ENCODE measurements around the gene ST3GAL5. TPM values are rescaled to one million over a fixed set of nuclear protein-coding genes. Genes with fewer than 3 reads are reported as not detected.

The ST3GAL5 gene
- total RNA-seq, 1 donor from 2014 or later = 20.0 TPM

- Histone ChIP-seq H3K4me2 (ENCODE audit: low read length) (no peak overlapping the region), H3K4me1 (ENCODE audit: insufficient read depth, low read length) (peaks cover 30% of the 10 kb centered on the region), H3K9ac (ENCODE audit: low read length) (no peak overlapping the region), H3K4me3 (ENCODE audit: insufficient read depth, low read depth, low read length) (no peak overlapping the region), H3K36me3 (ENCODE audit: insufficient read depth, low read length) (no peaks in the 10 kb centered on the region), H3K79me2 (ENCODE audit: insufficient read depth, low read length) (no peaks in the 10 kb centered on the region), H3K9me3 (ENCODE audit: insufficient read depth, low read depth, low read length) (no peaks in the 10 kb centered on the region), H3K27me3 (ENCODE audit: insufficient read depth, low read length) (peaks cover 7% of the 10 kb centered on the region), H3K27ac (ENCODE audit: low read depth, low read length) (no peak overlapping the region), H4K20me1 (ENCODE audit: insufficient read depth, low read length) (peaks cover 14% of the 10 kb centered on the region), H2AFZ (ENCODE audit: low read depth, low read length) (no peak overlapping the region)
- Mint-ChIP-seq H3K4me1 (ENCODE audit: low read depth, unreplicated experiment) (peaks cover 32% of the 10 kb centered on the region), H3K9me3 (ENCODE audit: unreplicated experiment) (no peaks in the 10 kb centered on the region), H3K4me3 (ENCODE audit: unreplicated experiment) (no peak overlapping the region), H3K36me3 (ENCODE audit: low read depth, unreplicated experiment) (peaks cover 4% of the 10 kb centered on the region), H3K27ac (ENCODE audit: unreplicated experiment) (no peak overlapping the region), H3K27me3 (ENCODE audit: low read depth, unreplicated experiment) (peaks cover 44% of the 10 kb centered on the region)
- FAIRE-seq = no peak
- DNase-seq (ENCODE audit: low read depth) = no peak
- TF ChIP-seq CTCF (IDR thresholded peaks at IDR 0.05; ENCODE audit: insufficient read depth, low read depth, low read length) = no peak
- no peak for TF ChIP-seq EZH2 (IDR thresholded peaks at IDR 0.05; ENCODE audit: insufficient read depth, low read length)
These were observed 98.8 kb downstream of the ST3GAL5 start for GRCh38 chr2:85790032-85790431.

- FAIRE-seq = no peak
- Histone ChIP-seq H4K20me1 (ENCODE audit: insufficient read depth, low read length) (peaks cover 14% of the 10 kb centered on the region), H3K9me3 (ENCODE audit: insufficient read depth, low read depth, low read length) (no peaks in the 10 kb centered on the region), H3K4me3 (ENCODE audit: insufficient read depth, low read depth, low read length) (no peak overlapping the region), H2AFZ (ENCODE audit: low read depth, low read length) (no peak overlapping the region), H3K27me3 (ENCODE audit: insufficient read depth, low read length) (peaks cover 7% of the 10 kb centered on the region), H3K79me2 (ENCODE audit: insufficient read depth, low read length) (no peaks in the 10 kb centered on the region), H3K4me2 (ENCODE audit: low read length) (no peak overlapping the region), H3K27ac (ENCODE audit: low read depth, low read length) (no peak overlapping the region), H3K4me1 (ENCODE audit: insufficient read depth, low read length) (peaks cover 35% of the 10 kb centered on the region), H3K9ac (ENCODE audit: low read length) (no peak overlapping the region), H3K36me3 (ENCODE audit: insufficient read depth, low read length) (no peaks in the 10 kb centered on the region)
- TF ChIP-seq CTCF (IDR thresholded peaks at IDR 0.05; ENCODE audit: insufficient read depth, low read depth, low read length) (no peak), EZH2 (IDR thresholded peaks at IDR 0.05; ENCODE audit: insufficient read depth, low read length) (no peak)
- no peaks in the 10 kb centered on the region for H3K9me3 Mint-ChIP-seq (ENCODE audit: unreplicated experiment)
- H3K4me1 Mint-ChIP-seq (ENCODE audit: low read depth, unreplicated experiment) = peaks cover 30% of the 10 kb centered on the region
- peaks cover 44% of the 10 kb centered on the region for H3K27me3 Mint-ChIP-seq (ENCODE audit: low read depth, unreplicated experiment)
- H3K4me3 Mint-ChIP-seq (ENCODE audit: unreplicated experiment) = no peak overlapping the region
- no peak for DNase-seq (ENCODE audit: low read depth)
- H3K36me3 Mint-ChIP-seq (ENCODE audit: low read depth, unreplicated experiment) = peaks cover 4% of the 10 kb centered on the region
- H3K27ac Mint-ChIP-seq (ENCODE audit: unreplicated experiment) = no peak overlapping the region
These were observed 99.5 kb downstream of the ST3GAL5 start for GRCh38 chr2:85789271-85789670.

GRCh38 chr2:85788603-85789002 is 100.2 kb downstream of the ST3GAL5 start:
- Mint-ChIP-seq H3K4me1 (ENCODE audit: low read depth, unreplicated experiment) (peaks cover 30% of the 10 kb centered on the region), H3K9me3 (ENCODE audit: unreplicated experiment) (no peaks in the 10 kb centered on the region)

More at GRCh38 chr2:85788603-85789002, 100.2 kb downstream of the ST3GAL5 start:
- no peak overlapping the region for H3K27ac Mint-ChIP-seq (ENCODE audit: unreplicated experiment)
- Histone ChIP-seq H3K9me3 (ENCODE audit: insufficient read depth, low read depth, low read length) (no peaks in the 10 kb centered on the region), H3K4me3 (ENCODE audit: insufficient read depth, low read depth, low read length) (no peak overlapping the region), H3K4me2 (ENCODE audit: low read length) (no peak overlapping the region), H3K27ac (ENCODE audit: low read depth, low read length) (no peak overlapping the region), H3K36me3 (ENCODE audit: insufficient read depth, low read length) (no peaks in the 10 kb centered on the region), H2AFZ (ENCODE audit: low read depth, low read length) (no peak overlapping the region), H3K27me3 (ENCODE audit: insufficient read depth, low read length) (peaks cover 7% of the 10 kb centered on the region), H3K79me2 (ENCODE audit: insufficient read depth, low read length) (no peaks in the 10 kb centered on the region), H3K9ac (ENCODE audit: low read length) (no peak overlapping the region), H4K20me1 (ENCODE audit: insufficient read depth, low read length) (peaks cover 14% of the 10 kb centered on the region), H3K4me1 (ENCODE audit: insufficient read depth, low read length) (peaks cover 35% of the 10 kb centered on the region)
- FAIRE-seq (no peak), DNase-seq (ENCODE audit: low read depth) (no peak)
- H3K36me3 Mint-ChIP-seq (ENCODE audit: low read depth, unreplicated experiment) = peaks cover 4% of the 10 kb centered on the region
- no peak for TF ChIP-seq EZH2 (IDR thresholded peaks at IDR 0.05; ENCODE audit: insufficient read depth, low read length)
- no peak for TF ChIP-seq CTCF (IDR thresholded peaks at IDR 0.05; ENCODE audit: insufficient read depth, low read depth, low read length)
- H3K27me3 Mint-ChIP-seq (ENCODE audit: low read depth, unreplicated experiment) = peaks cover 48% of the 10 kb centered on the region
- H3K4me3 Mint-ChIP-seq (ENCODE audit: unreplicated experiment) = no peak overlapping the region

All from astrocyte (in vitro differentiated cells and primary cell).